ENCODE results near the gene PRKCA. TPM values are rescaled to one million over a fixed set of nuclear protein-coding genes. Genes with fewer than 3 reads are reported as not detected.
"Not testable (repeated sequence)": the region's sequence is repeated elsewhere in the genome, so short reads cannot be mapped to it uniquely, and the experiment has no call there.

Gene PRKCA
- total RNA-seq, 1 experiment from 2014 or later = 20.7 TPM

DNA sequence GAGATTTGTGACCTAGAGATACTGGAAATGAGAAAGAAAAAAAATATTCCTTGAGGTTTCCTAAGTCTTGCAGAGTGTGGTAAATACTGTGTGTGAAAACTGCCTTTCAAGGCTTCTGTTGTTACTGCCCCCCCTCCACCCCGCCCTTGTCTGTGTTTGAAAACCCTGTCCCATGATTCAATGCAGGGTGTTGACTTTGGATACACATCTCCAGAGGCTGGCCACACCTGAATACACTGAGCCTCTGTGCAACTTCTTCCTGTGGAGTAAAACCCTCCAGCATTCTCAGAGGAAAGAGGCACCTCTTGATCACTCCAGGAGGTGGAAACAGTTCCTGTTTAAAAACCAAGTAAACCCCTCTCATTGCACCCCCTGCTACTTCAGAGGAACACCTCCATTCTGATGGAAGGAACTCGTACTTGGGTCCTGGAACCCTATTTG lies 409.5 kb downstream of the PRKCA start:
- POLR2A ChIA-PET = interaction anchor here (0.9 to 1.0 kb wide), 2 partner anchors 36 to 193 kb away, joined by 3 read pairs; no protein-coding TSS in a partner anchor
- Mint-ChIP-seq H3K27ac (ENCODE audit: low read depth, unreplicated experiment) (no peak overlapping the region), H3K4me3 (ENCODE audit: unreplicated experiment) (no peak overlapping the region), H3K9me3 (ENCODE audit: unreplicated experiment) (no peaks in the 10 kb centered on the region), H3K27me3 (ENCODE audit: insufficient read depth, unreplicated experiment) (no peaks in the 10 kb centered on the region), H3K36me3 (ENCODE audit: insufficient read depth, unreplicated experiment) (no peaks in the 10 kb centered on the region), H3K4me1 (ENCODE audit: insufficient read depth, unreplicated experiment) (peaks cover 5% of the 10 kb centered on the region)
- CTCF ChIA-PET = interaction anchor here (0.6 to 3.7 kb wide), 3 partner anchors 9 to 188 kb away, joined by 3 to 14 read pairs (median 3); no protein-coding TSS in a partner anchor
- peak; percentile 59 for DNase-seq (ENCODE audit: unreplicated experiment)
- BruUV-seq (replicated peaks) = no TSS peak
- TF ChIP-seq, protein P1, sequence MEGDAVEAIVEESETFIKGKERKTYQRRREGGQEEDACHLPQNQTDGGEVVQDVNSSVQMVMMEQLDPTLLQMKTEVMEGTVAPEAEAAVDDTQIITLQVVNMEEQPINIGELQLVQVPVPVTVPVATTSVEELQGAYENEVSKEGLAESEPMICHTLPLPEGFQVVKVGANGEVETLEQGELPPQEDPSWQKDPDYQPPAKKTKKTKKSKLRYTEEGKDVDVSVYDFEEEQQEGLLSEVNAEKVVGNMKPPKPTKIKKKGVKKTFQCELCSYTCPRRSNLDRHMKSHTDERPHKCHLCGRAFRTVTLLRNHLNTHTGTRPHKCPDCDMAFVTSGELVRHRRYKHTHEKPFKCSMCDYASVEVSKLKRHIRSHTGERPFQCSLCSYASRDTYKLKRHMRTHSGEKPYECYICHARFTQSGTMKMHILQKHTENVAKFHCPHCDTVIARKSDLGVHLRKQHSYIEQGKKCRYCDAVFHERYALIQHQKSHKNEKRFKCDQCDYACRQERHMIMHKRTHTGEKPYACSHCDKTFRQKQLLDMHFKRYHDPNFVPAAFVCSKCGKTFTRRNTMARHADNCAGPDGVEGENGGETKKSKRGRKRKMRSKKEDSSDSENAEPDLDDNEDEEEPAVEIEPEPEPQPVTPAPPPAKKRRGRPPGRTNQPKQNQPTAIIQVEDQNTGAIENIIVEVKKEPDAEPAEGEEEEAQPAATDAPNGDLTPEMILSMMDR (IDR thresholded peaks at IDR 0.05; ENCODE audit: unreplicated experiment) = no peak
- intact Hi-C loops (cut with micrococcal nuclease) = loop anchor here (10.0 kb wide), 1 partner anchor 653 kb away; the partner anchor contains the start of gene PSMD12

DNA sequence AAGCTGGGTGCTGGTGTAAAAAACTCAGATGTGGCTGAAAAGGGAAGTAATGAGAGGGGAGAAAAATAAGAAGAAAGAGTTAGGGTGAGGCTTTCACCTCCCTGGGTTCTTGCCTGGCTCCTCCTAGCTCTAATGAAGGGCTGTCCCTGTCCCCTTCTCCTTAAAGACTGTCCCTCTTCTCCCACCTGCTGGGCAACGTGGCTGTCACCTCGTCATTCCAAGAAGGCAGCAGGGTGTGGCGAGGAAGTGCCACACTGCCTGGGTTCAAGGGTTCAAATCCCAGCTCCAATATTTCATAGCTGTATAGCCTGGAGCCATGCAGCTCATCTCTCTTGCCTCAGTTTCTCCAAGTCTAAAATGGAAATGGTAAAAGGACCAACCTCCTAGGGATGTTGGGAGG lies 410.0 kb downstream of the PRKCA start:
- BruUV-seq (replicated peaks) = no TSS peak
- no peak for DNase-seq (ENCODE audit: unreplicated experiment)

DNA sequence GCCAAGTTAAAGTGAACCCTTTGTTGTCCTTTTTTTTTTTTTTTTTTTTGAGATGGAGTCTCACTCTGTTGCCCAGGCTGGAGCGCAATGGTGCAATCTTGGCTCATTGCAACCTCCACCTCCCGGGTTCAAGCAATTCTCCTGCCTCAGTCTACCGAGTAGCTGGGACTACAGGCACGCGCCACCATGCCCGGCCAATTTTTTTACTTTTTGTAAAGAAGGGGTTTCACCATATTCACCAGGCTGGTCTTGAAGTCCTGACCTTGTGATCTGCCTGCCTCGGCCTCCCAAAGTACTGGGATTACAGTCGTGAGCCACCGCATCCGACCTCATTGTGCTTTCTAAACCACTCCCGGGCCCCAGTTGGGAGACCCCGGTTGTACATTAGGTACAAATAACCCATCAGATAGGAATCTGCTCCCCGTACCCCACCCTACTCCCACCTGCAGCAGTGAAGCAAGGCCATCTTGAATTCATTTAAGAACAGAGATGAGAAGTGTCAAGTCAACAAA lies 410.7 kb downstream of the PRKCA start:
- DNase-seq (ENCODE audit: unreplicated experiment); POLR2A ChIA-PET; H3K4me1 Mint-ChIP-seq (ENCODE audit: insufficient read depth, unreplicated experiment); H3K27me3 Mint-ChIP-seq (ENCODE audit: insufficient read depth, unreplicated experiment); H3K4me3 Mint-ChIP-seq (ENCODE audit: unreplicated experiment); H3K27ac Mint-ChIP-seq (ENCODE audit: low read depth, unreplicated experiment); BruUV-seq (replicated peaks); H3K36me3 Mint-ChIP-seq (ENCODE audit: insufficient read depth, unreplicated experiment); H3K9me3 Mint-ChIP-seq (ENCODE audit: unreplicated experiment): not testable (repeated sequence)
- intact Hi-C loops (cut with micrococcal nuclease) = loop anchor here (10.0 kb wide), 1 partner anchor 652 kb away; the partner anchor contains the start of gene PSMD12
- CTCF ChIA-PET = interaction anchor here (1.0 to 4.5 kb wide), 4 partner anchors 13 to 192 kb away, joined by 3 to 29 read pairs (median 14); no protein-coding TSS in a partner anchor

More for the DNA sequence above, 410.0 kb downstream of the PRKCA start:
- ChIA-PET POLR2A (interaction anchor here (0.9 kb wide), 1 partner anchor 36 kb away, joined by 3 read pairs; no protein-coding TSS in a partner anchor), CTCF (interaction anchor here (1.0 to 3.7 kb wide), 2 partner anchors 13 to 187 kb away, joined by 3 to 14 read pairs; no protein-coding TSS in a partner anchor)
- TF ChIP-seq, protein P1 (IDR thresholded peaks at IDR 0.05; ENCODE audit: unreplicated experiment) = no peak
- intact Hi-C loops (cut with micrococcal nuclease) = loop anchor here (10.0 kb wide), 1 partner anchor 652 kb away; the partner anchor contains the start of gene PSMD12
- Mint-ChIP-seq H3K27ac (ENCODE audit: low read depth, unreplicated experiment) (no peak overlapping the region), H3K36me3 (ENCODE audit: insufficient read depth, unreplicated experiment) (no peaks in the 10 kb centered on the region), H3K4me1 (ENCODE audit: insufficient read depth, unreplicated experiment) (peaks cover 5% of the 10 kb centered on the region), H3K9me3 (ENCODE audit: unreplicated experiment) (no peaks in the 10 kb centered on the region), H3K27me3 (ENCODE audit: insufficient read depth, unreplicated experiment) (no peaks in the 10 kb centered on the region), H3K4me3 (ENCODE audit: unreplicated experiment) (no peak overlapping the region)

DNA sequence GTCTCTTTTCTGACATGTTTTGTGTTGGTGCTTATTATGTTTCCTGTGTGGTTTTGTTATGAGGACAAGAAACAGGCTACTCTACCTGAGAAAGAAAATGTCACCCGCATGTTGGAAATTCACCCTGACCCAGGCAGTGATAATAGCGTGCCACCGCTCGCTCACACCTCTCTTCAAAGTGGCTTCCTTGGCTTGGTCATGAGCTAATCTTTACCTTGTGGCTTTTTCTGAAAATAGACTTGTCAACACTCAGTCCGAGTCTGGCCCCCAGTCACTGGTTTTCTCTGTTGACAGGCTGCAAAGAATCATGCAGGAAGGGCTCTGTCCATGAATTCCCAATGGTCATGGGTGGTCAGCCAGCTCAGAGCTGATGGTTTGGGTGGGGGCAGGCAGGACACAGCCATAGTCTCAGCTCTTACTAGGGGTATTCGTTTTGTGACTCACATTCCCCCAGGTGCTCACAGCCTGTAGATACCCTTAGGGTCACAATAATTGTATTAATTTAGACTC lies 411.2 kb downstream of the PRKCA start:
- intact Hi-C loops (cut with micrococcal nuclease) = loop anchor here (10.0 kb wide), 1 partner anchor 651 kb away; the partner anchor contains the start of gene PSMD12
- no TSS peak for BruUV-seq (replicated peaks)
- ChIA-PET POLR2A (interaction anchor here (0.5 to 0.6 kb wide), 2 partner anchors 498 to 639 kb away, joined by 3 read pairs; no protein-coding TSS in a partner anchor), CTCF (interaction anchor here (0.6 to 4.5 kb wide), 9 partner anchors 27 to 513 kb away, joined by 3 to 29 read pairs (median 5); no protein-coding TSS in a partner anchor)
- no peaks in the 10 kb centered on the region for H3K27me3 Mint-ChIP-seq (ENCODE audit: insufficient read depth, unreplicated experiment)
- DNase-seq (ENCODE audit: unreplicated experiment) = no peak
- H3K4me3 Mint-ChIP-seq (ENCODE audit: unreplicated experiment) = no peak overlapping the region
- H3K36me3 Mint-ChIP-seq (ENCODE audit: insufficient read depth, unreplicated experiment) = no peaks in the 10 kb centered on the region
- peaks cover 5% of the 10 kb centered on the region for H3K4me1 Mint-ChIP-seq (ENCODE audit: insufficient read depth, unreplicated experiment)
- TF ChIP-seq, protein P1 (IDR thresholded peaks at IDR 0.05; ENCODE audit: unreplicated experiment) = no peak
- no peaks in the 10 kb centered on the region for H3K9me3 Mint-ChIP-seq (ENCODE audit: unreplicated experiment)
- no peak overlapping the region for H3K27ac Mint-ChIP-seq (ENCODE audit: low read depth, unreplicated experiment)

Data from MCF 10A (cell line).